ENCODE measurements around the gene STX18. TPM values are rescaled to one million over a fixed set of nuclear protein-coding genes. Genes with fewer than 3 reads are reported as not detected.
"Not testable (repeated sequence)": the region's sequence is repeated elsewhere in the genome, so short reads cannot be mapped to it uniquely, and the experiment has no call there.

Gene STX18
- total RNA-seq, 8 experiments from 2014 or later = 15.4 to 48.3 (median 22.6) TPM

DNA sequence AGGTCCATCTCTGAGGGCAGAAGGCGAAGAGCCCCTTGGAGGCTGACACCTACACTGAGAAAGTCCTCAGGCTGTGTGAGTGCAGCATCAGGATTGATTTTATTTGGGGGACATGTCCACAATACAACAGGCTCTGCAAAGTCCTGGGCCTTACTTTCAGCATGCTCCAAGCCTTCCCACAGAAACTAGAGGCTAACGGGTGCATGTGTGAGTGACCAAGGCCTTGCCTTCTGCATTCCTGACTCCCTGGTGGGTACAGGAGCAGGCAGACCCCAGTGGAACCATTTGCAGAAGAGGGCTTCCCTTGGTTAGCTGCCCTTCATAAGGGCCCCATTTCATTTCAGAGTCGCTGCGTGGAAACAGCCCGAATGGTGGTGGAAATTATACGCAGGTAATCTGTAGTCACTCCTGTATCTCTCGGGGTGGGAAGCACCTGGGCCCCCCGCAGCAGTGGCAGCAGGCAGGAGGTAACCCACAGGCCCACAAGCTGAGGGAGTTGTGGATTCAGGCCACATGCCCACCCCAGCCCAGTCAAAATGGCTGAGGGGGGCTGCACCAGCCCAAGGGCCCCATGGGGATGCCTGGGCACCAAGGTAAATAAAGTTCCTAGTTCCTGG is 117.2 kb downstream of the STX18 start:
- Histone ChIP-seq H3K4me3 (no peak overlapping the region), H3K27ac (no peak overlapping the region), H3K4me1 (replicated peaks in 1 of 2) (peaks cover 15% of the 10 kb centered on the region in 2 donors)
- 83 to 100% (median 95%) methylated on average over 1 to 7 of the region's 8 CpGs; no CpG with 5 or more reads in 5 of the 10 experiments for WGBS, 10 experiments
- no peak for ATAC-seq (replicated peaks in 6 of 8)
- in situ Hi-C loops (cut with MboI; ENCODE audit: low pct_unique_long_range_greater_than_20kb in 2 of 9, low sequenced_read_pairs in 9 of 9, unreplicated experiment in 9 of 9) = no loop called here

DNA sequence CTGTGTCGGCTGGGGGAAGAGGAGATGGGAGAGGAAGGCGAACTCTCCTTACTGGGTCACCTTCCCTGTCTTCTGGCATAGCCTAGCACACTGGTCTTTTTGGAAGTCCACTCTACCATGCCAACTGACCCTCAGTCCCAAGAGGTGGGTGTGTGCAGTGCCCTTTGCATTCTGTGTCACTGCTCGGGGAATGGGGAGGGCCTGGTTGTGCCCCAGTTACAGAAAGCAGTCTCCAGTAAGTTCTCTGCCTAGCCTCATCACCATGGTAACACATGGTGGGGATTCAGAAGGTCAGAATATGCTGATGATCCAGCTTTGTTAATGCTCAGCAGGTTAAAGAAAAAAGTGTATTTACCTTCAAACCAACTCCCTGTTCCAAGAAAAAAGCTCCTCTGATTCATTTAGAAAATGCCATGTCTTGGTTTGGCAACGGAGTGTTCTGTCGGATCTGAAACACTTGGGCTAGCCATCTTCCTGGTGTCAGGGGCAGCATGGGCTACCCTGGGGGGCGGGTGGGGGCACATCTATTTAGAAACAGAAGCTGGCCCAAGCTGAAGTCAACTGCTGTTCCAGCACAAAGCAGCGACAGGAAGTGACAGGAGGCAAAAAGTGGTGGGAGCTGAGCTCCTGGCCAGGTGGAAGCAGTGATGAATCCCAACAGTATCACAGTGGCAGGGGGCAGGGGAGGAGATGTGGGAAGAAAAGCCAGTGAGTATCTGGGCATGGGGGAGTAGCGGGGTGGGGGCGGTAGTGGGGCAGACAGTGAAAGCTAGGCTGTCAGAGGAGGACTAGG is 117.9 kb downstream of the STX18 start:
- WGBS, 10 experiments = 40 to 100% (median 100%) methylated on average over 1 of the region's 9 CpGs; no CpG with 5 or more reads in 6 of the 10 experiments
- in situ Hi-C loops (cut with MboI; ENCODE audit: low pct_unique_long_range_greater_than_20kb in 2 of 9, low sequenced_read_pairs in 9 of 9, unreplicated experiment in 9 of 9) = no loop called here
- no peak overlapping the region for H3K27ac ChIP-seq
- peaks cover 22% of the 10 kb centered on the region in 2 donors for H3K4me1 ChIP-seq (replicated peaks in 1 of 2)
- no peak overlapping the region for H3K4me3 ChIP-seq
- ATAC-seq (replicated peaks in 6 of 8) = peak in 5 of 8 experiments; percentile 34 to 78 (median 59)

DNA sequence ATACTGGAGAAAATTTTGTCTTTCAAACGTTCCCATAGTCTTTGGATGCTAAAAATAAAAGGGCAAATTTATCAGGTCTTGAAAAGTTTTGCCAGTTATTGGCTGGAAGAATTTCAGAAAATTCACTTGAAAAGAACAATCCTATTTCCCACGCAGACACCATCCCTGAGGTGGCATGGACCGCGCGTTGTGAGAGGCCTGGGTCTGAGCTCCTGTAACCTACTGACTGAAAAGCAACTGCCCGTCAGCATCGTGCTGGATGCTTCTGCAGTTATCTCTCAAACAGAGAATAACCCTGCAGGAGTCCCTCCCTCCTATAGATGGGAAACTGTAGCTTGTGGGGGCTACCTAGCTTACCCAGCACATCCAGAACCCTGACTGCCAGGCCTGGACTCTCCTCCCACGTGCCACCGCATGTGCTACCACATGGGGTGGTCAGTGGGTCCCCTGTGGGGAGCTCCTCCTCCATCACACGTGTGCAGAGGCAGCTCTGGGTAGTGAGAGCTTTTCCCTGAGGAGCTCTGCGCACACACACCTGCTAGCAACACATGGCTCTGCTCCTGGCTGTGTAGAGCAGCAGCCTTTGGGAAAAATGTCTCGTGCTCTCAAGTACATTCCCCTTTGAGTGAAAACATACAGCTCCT is 118.9 kb downstream of the STX18 start:
- H3K27ac ChIP-seq = no peak overlapping the region
- WGBS, 10 experiments = 50 to 100% (median 71%) methylated on average over 1 to 10 of the region's 12 CpGs; no CpG with 5 or more reads in 2 of the 10 experiments
- peaks cover 23 to 31% of the 10 kb centered on the region in 2 donors for H3K4me1 ChIP-seq (replicated peaks in 1 of 2)
- no peak for ATAC-seq (replicated peaks in 6 of 8)
- no peak overlapping the region for H3K4me3 ChIP-seq
- in situ Hi-C loops (cut with MboI; ENCODE audit: low pct_unique_long_range_greater_than_20kb in 2 of 9, low sequenced_read_pairs in 9 of 9, unreplicated experiment in 9 of 9) = no loop called here

DNA sequence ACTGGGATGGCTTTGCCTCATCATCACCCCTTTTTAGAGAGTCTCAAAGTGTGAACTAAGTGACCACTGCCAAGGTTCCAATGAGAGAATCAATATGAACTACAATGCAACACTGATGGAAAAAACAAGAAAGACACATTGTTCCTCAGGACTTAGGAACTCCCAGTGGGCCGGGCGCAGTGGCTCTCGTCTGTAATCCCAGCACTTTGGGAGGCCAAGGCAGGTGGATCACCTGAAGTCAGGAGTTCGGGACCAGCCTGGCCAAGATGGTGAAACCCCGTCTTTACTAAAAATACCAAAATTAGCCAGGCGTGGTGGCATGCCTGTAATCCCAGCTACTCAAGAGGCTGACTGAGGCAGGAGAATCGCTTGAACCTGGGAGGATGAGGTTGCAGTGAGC is 119.7 kb downstream of the STX18 start:
- H3K4me3 ChIP-seq; in situ Hi-C loops (cut with MboI; ENCODE audit: low pct_unique_long_range_greater_than_20kb in 2 of 9, low sequenced_read_pairs in 9 of 9, unreplicated experiment in 9 of 9); ATAC-seq (replicated peaks in 6 of 8); H3K27ac ChIP-seq: not testable (repeated sequence)
- WGBS, 10 experiments = 87 to 100% (median 97%) methylated on average over 1 to 5 of the region's 7 CpGs; no CpG with 5 or more reads in 3 of the 10 experiments
- peaks cover 23 to 32% of the 10 kb centered on the region in 2 donors for H3K4me1 ChIP-seq (replicated peaks in 1 of 2)

DNA sequence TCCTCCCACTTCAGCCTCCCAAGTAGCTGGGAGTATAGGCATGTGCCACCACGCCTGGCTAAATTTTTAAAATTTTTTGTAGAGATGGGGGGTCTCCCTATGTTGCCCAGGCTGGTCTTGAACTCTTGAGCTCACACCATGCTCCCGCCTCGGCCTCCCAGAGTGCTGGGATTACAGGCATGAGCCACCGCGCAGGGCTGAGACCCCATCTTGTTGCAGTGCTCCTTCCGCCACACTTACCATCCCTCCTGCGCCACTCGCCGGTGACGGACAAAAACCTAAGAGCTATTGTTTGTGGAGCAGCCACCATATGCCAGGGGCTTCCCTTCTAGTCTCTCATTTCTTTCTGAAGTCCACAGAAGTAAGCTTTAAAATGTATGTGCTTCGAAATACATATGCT is 120.5 kb downstream of the STX18 start:
- ATAC-seq (replicated peaks in 6 of 8) = no peak
- Histone ChIP-seq H3K4me3 (no peak overlapping the region), H3K27ac (no peak overlapping the region), H3K4me1 (replicated peaks in 1 of 2) (peaks cover 23 to 32% of the 10 kb centered on the region in 2 donors)
- in situ Hi-C loops (cut with MboI; ENCODE audit: low pct_unique_long_range_greater_than_20kb in 2 of 9, low sequenced_read_pairs in 9 of 9, unreplicated experiment in 9 of 9) = no loop called here
- 78 to 100% (median 100%) methylated on average over 1 to 6 of the region's 11 CpGs; no CpG with 5 or more reads in 1 of the 10 experiments for WGBS, 10 experiments

DNA sequence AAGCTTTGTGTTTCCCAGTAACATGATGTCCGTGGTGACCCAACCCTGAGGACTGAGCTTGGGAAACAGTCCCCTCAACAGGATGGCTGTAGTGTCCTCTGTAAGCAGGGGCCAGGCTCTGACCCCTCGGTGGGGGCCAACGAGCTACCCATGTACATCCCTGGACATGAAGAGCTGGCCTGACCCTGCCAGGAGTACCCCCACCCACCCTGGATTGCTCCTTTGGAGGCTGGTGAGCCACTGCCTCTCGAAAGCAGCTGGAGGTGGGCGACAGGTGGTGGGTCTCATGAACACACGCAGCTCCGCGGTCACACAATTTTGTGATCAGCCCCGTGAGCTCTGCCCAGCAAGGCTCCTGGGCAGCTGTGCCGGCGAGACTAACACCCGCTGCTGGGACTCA is 121.4 kb downstream of the STX18 start:
- WGBS, 10 experiments = 87 to 100% (median 100%) methylated on average over 2 to 5 of the region's 12 CpGs; no CpG with 5 or more reads in 6 of the 10 experiments
- no peak overlapping the region for H3K4me3 ChIP-seq
- in situ Hi-C loops (cut with MboI; ENCODE audit: low pct_unique_long_range_greater_than_20kb in 2 of 9, low sequenced_read_pairs in 9 of 9, unreplicated experiment in 9 of 9) = no loop called here
- no peak for ATAC-seq (replicated peaks in 6 of 8)
- H3K4me1 ChIP-seq (replicated peaks in 1 of 2) = peaks cover 23 to 32% of the 10 kb centered on the region in 2 donors
- H3K27ac ChIP-seq = no peak overlapping the region

DNA sequence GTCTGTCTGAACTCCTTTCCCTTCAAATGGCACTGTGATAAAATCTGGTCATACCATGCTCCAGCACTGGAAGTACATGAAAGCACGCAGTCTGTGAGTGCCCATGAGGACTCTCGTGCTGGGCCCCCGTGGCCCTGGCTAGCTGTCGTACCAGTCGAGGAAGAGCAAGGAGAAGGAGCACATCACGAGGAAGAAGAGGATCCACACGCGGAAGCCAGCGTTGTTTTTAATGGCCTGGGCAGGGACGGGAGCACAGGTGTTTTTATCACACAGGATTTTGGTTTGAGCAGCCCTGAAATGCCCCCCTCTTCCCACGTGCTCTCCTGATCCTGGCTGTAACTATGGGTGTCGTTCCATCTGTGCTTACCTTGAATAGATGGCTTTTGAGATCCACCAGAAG is 122.0 kb downstream of the STX18 start:
- WGBS, 10 experiments = 80 to 100% (median 93%) methylated on average over 1 to 10 of the region's 12 CpGs; no CpG with 5 or more reads in 4 of the 10 experiments
- in situ Hi-C loops (cut with MboI; ENCODE audit: low pct_unique_long_range_greater_than_20kb in 2 of 9, low sequenced_read_pairs in 9 of 9, unreplicated experiment in 9 of 9) = no loop called here

DNA sequence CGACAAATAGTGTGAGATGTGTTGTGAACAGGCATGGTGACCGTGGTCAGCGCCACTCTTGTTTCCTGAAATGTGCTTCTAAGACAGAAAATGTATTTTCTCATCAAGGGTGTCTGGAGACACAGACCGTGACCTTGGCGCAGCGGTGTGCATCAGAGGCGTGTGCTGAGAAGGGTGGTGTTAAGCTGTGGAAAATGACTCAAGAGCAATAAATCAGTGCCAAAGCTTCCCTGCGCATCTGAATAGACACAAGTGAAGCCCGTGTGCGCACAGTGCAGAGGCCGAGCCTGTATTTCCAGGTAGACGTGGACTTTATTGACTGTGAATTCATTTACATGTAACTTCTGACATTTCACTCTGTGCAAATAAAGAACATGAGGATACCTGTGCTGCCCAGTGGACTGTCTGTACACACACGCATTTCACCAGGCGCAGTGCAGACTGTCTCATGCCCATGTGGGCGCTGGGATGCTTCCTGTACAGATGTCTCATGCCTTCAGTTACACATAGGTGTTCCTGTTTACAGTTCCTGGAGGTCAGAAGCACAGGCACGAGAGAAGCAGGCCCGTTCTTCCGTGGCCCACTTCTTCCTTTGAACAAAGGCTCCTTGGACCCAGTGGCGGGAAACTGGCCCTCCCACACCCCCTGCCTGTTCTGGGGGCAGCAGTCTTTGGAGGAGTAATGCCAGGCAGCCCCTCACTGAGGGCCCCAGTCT is 123.0 kb downstream of the STX18 start:
- Histone ChIP-seq H3K27ac (peak overlapping the region; percentile 11 to 34), H3K4me3 (no peak overlapping the region), H3K4me1 (replicated peaks in 1 of 2) (peaks cover 15 to 27% of the 10 kb centered on the region in 2 donors)
- in situ Hi-C loops (cut with MboI; ENCODE audit: low pct_unique_long_range_greater_than_20kb in 2 of 9, low sequenced_read_pairs in 9 of 9, unreplicated experiment in 9 of 9) = no loop called here
- WGBS, 10 experiments = 43 to 100% (median 80%) methylated on average over 2 to 8 of the region's 19 CpGs; no CpG with 5 or more reads in 1 of the 10 experiments
- ATAC-seq (replicated peaks in 6 of 8) = peak in 5 of 8 experiments; percentile 96 to 99 (median 99)

More for the DNA sequence above, 122.0 kb downstream of the STX18 start:
- no peak for ATAC-seq (replicated peaks in 6 of 8)
- peaks cover 23 to 32% of the 10 kb centered on the region in 2 donors for H3K4me1 ChIP-seq (replicated peaks in 1 of 2)
- no peak overlapping the region for H3K4me3 ChIP-seq
- H3K27ac ChIP-seq = no peak overlapping the region

DNA sequence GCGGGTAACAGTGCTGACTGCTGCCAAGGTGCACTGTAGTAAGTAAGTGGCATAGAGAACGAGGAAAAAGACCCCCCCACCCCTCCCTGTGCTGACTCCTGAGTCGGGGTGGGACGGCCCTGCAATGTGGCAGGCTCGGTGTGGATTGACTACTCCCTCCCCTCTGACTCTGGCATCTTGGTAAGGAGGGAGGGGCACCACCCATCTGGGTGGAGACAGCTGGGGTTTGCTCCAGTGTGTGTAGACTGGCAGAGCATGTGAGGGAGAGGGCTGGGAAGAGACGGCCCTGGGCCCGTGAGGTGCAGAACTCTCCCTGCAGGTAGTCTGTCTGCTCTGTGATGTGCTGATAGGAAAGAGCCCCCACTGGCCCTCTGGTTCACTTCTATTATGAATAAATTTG is 124.0 kb downstream of the STX18 start:
- in situ Hi-C loops (cut with MboI; ENCODE audit: low pct_unique_long_range_greater_than_20kb in 2 of 9, low sequenced_read_pairs in 9 of 9, unreplicated experiment in 9 of 9) = no loop called here
- no peak overlapping the region for H3K27ac ChIP-seq
- 20 to 33% methylated on average over 1 to 2 of the region's 7 CpGs; no CpG with 5 or more reads in 8 of the 10 experiments for WGBS, 10 experiments
- ATAC-seq (replicated peaks in 6 of 8) = peak in 4 of 8 experiments; percentile 1 to 75 (median 59)
- H3K4me3 ChIP-seq = no peak overlapping the region
- peaks cover 11 to 21% of the 10 kb centered on the region in 2 donors for H3K4me1 ChIP-seq (replicated peaks in 1 of 2)

DNA sequence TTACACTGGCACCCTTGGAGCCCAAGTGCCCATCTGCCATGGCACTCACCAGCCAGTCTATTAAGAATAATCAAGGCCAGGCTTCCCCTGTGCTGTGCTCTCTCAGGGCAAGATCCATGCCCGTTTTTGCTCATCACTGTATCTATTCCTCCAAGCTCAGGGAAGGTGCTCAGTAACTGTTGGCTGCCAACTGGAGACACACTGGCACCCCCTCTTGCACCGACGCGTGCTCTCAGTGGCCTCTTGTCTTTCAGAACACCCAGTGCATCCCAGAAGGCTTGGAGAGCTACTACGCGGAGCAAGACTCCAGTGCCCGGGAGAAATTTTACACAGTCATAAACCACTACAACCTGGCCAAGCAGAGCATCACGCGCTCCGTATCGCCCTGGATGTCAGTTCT is 124.9 kb downstream of the STX18 start:
- Histone ChIP-seq H3K4me3 (no peak overlapping the region), H3K27ac (no peak overlapping the region), H3K4me1 (replicated peaks in 1 of 2) (peaks cover 11 to 21% of the 10 kb centered on the region in 2 donors)
- 90 to 100% (median 99%) methylated on average over 1 to 11 of the region's 11 CpGs; no CpG with 5 or more reads in 4 of the 10 experiments for WGBS, 10 experiments
- ATAC-seq (replicated peaks in 6 of 8) = no peak
- in situ Hi-C loops (cut with MboI; ENCODE audit: low pct_unique_long_range_greater_than_20kb in 2 of 9, low sequenced_read_pairs in 9 of 9, unreplicated experiment in 9 of 9) = no loop called here

DNA sequence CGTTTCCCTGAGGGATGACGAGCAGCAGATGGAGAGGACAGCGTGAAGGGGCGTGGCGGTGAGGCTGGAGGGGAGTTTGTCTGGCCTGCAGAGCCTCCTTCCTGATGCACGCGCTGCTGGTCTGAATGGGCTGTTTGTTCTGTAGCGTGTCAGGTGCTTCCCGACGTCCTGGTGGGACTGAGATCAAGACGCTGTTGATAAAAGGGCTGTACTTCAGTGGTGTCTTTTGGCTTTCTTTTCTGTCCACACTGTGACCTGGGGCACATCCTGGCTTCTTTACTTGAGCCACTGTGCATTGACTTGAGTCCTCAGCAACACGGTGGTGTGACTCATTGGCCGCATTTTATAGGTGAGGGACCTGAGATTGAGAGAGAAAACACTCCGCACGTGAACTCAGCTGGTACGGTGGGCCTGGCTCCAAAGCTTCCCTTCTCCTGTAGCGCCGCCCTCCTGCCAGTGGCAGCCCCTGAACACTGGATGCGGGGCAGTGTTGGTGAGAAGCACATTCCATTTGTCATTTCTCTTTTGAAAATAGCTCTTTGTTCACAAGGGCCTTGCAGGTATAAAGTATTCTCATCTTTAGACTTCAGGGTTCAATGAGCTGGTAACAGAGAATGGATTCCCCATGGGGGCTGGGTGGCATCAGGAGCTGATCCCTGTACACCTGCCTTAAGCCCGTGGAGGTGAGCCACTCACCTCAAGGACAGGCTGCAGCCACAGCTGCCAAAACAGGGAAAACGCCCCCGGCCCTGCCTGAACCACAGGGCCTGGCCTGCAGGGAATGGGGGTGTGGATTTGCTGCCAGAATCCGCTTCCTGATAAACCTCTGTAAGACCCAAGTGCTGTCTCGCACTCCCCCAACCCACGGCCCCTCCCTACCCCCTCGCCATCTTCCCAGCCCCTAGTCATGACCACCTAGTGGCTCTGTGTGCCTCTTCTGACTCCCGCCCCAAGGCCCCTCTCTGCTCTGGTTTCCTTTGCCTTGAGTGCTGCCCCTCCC is 125.7 kb downstream of the STX18 start:
- in situ Hi-C loops (cut with MboI; ENCODE audit: low pct_unique_long_range_greater_than_20kb in 2 of 9, low sequenced_read_pairs in 9 of 9, unreplicated experiment in 9 of 9) = no loop called here
- no peak overlapping the region for H3K4me3 ChIP-seq
- ATAC-seq (replicated peaks in 6 of 8) = no peak
- peaks cover 11 to 21% of the 10 kb centered on the region in 2 donors for H3K4me1 ChIP-seq (replicated peaks in 1 of 2)
- 80 to 100% (median 93%) methylated on average over 1 to 8 of the region's 27 CpGs; no CpG with 5 or more reads in 3 of the 10 experiments for WGBS, 10 experiments
- H3K27ac ChIP-seq = no peak overlapping the region
